Stimulated activated effector memory CD8-positive, alpha-beta T cell treated with anti-CD3 and anti-CD28 coated beads, Interleukin-12 subunit alpha, Interleukin-12 subunit beta, amount 100 ng/mL, for 72 hours (primary cell): ENCODE results near the gene CEP170.
A peak's percentile ranks its signal among the peaks of the same experiment; 100 is the strongest.

Experiments
- ATAC-seq: fragments of 150-1000 bp; cut with Tn5 transposase; 2 replicates; pipeline ENCODE4 v1.10.0; 2021
- DNase-seq, 2 donors: peaks; one replicate each; pipeline ENCODE4 v3.0.0; 2021 to 2022; ENCODE audit warnings: low spot score in 2 of 2
- H3K27ac Mint-ChIP-seq: one replicate; pipeline ENCODE4 v1.8.0; 2022; ENCODE audit warnings: mild to moderate bottlenecking, mixed read lengths
- H3K36me3 Mint-ChIP-seq: one replicate; pipeline ENCODE4 v1.8.0; 2022; ENCODE audit warnings: mild to moderate bottlenecking, mixed read lengths
- H3K4me1 Mint-ChIP-seq: one replicate; pipeline ENCODE4 v1.8.0; 2022; ENCODE audit warnings: mixed read lengths
- H3K4me3 Mint-ChIP-seq: one replicate; pipeline ENCODE4 v1.8.0; 2022; ENCODE audit warnings: mild to moderate bottlenecking, mixed read lengths
- H3K9me3 Mint-ChIP-seq: one replicate; pipeline ENCODE4 v1.8.0; 2022; ENCODE audit warnings: mixed read lengths

The CEP170 gene

GRCh38 chr1:243255791-243256512, 871 bp upstream of the CEP170 start, which contains the start of gene SDCCAG8:
TSS of gene SDCCAG8 (plus strand) at chr1:243256041. CDS start at chr1:243256174, 133 bp downstream.
- DNase-seq (peak; percentile 79 to 94), ATAC-seq (peak; percentile 88)
- peaks cover 21% of the 10 kb centered on the region for H3K4me1 Mint-ChIP-seq
- H3K27ac Mint-ChIP-seq = peak within 1 kb of the TSS; percentile 99
- no peaks in the 10 kb centered on the region for H3K9me3 Mint-ChIP-seq
- H3K36me3 Mint-ChIP-seq = peaks cover 22% of the 10 kb centered on the region
- H3K4me3 Mint-ChIP-seq = peak within 1 kb of the TSS; percentile 99

DNA sequence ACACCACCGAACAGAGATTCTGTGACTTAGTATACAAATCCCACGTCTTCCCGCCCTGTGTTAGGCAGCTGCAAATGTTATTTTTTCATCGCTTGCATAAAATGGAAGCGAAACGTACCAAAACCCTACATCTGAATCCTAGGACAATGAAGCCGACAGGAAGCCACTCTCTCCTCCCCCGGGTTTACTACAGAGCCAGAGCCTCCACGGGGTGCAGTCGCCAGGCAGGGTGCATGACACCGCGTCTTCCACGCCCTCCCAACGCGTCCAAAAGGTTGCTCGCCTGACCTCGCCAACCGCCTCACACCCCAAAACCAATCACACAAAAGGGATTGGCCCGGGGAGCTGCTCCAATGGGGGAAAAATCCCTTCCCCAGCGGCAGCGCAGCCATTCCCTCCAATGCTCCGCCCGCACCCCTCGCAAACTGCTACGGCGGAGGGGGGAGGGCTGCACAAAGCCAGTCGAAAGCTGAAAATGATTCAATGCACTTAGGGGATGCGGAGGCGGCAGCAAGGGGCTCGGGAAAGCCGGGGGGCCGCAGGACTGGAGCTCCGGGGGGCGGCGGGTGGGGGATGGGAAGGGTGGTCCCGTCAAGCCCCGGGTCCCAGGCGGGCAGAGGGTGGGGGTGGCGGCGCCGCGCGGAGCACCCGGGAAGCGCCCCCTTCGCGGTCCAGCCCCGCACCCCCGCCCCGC, 701 bp downstream of the CEP170 start:
- peaks cover 21% of the 10 kb centered on the region for H3K4me1 Mint-ChIP-seq
- peak overlapping the region; percentile 99 for H3K4me3 Mint-ChIP-seq
- H3K27ac Mint-ChIP-seq = peak overlapping the region; percentile 99
- peak in 1 of 2 donors; percentile 76 for DNase-seq
- no peaks in the 10 kb centered on the region for H3K9me3 Mint-ChIP-seq
- ATAC-seq = peak; percentile 23
- H3K36me3 Mint-ChIP-seq = peaks cover 22% of the 10 kb centered on the region

DNA sequence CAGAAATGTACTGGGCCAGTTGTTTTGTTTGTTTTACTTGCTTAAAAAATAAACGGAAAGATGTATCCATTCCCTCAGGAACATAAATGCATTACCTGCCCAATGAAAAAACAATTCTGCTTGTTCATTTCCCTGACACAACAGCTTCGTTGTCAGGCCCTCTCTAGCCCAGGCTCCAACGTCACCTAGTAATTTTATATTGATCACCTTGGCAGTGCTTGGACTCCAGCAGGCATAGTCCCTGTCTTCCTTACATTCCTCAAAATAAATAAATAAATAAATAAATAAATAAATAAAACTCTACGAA, 1.2 kb downstream of the CEP170 start:
- peaks cover 22% of the 10 kb centered on the region for H3K36me3 Mint-ChIP-seq
- DNase-seq (no peak), ATAC-seq (no peak)
- H3K27ac Mint-ChIP-seq = no peak overlapping the region
- H3K9me3 Mint-ChIP-seq = no peaks in the 10 kb centered on the region
- peak overlapping the region; percentile 99 for H3K4me3 Mint-ChIP-seq
- peaks cover 21% of the 10 kb centered on the region for H3K4me1 Mint-ChIP-seq

DNA sequence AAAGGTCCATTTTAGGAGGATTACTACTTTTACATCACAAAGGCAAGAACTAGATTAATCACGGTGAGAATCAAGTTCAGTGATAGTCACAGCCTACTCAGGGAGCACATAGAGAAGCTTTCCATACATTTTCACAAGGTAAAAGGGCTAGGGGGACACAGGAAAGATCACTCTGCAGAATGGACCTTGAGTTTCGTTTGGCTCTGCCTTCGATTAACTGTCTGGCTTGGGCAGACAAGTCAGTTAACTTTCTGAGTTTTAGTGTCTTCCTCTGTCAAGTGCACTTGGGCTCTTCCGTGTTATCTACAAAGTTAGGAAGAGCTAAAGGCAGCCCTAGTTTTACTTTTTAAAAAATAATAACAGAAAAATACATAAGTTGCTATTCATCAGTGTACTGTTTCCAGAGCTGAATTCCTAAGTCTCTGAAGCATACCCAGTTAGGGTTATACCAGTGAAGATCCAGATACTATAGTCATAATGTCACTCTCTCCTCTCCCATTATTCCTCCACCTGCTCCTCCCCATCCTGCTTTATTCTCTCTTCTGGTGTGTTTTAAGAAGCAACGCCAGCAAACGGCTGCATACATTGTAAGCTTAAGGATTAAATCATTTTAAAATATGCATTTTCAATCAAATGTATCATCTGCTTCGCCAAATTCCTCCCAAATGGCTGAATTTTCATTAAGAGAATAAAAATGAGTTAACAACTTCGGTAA, 1.7 kb downstream of the CEP170 start:
- Mint-ChIP-seq H3K4me3 (peak overlapping the region; percentile 99), H3K4me1 (peaks cover 26% of the 10 kb centered on the region), H3K27ac (no peak overlapping the region), H3K9me3 (no peaks in the 10 kb centered on the region), H3K36me3 (peaks cover 22% of the 10 kb centered on the region)
- ATAC-seq = no peak
- DNase-seq = no peak

- H3K4me1 Mint-ChIP-seq = peaks cover 30% of the 10 kb centered on the region
- DNase-seq = no peak
- peaks cover 22% of the 10 kb centered on the region for H3K36me3 Mint-ChIP-seq
- H3K9me3 Mint-ChIP-seq = no peaks in the 10 kb centered on the region
- H3K27ac Mint-ChIP-seq = no peak overlapping the region
- H3K4me3 Mint-ChIP-seq = no peak overlapping the region
- no peak for ATAC-seq
These were observed 3.5 kb downstream of the CEP170 start for GRCh38 chr1:243251539-243251938.

DNA sequence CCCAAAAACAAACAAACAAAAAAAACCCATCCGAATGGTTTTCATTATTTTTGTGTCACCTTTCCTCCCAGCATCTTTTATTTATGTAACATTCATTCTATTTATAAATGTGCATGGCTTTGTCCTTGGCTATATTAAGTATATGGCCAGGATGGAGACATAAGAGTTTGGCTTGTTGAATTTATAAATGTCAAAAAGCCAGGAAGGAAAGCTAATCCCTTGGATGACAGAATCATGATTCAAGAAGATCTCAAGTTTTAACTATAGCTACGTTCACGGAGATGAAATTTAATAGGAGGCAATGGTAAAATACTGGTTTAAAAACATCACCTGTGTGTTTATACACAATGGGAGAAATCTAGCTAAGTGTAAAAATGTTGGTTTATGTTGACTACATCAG, 5.0 kb downstream of the CEP170 start:
- H3K27ac Mint-ChIP-seq = no peak overlapping the region
- DNase-seq (no peak), ATAC-seq (no peak)
- peaks cover 11% of the 10 kb centered on the region for H3K36me3 Mint-ChIP-seq
- H3K9me3 Mint-ChIP-seq = no peaks in the 10 kb centered on the region
- no peak overlapping the region for H3K4me3 Mint-ChIP-seq
- peaks cover 23% of the 10 kb centered on the region for H3K4me1 Mint-ChIP-seq

GRCh38 chr1:243249214-243249613, 5.9 kb downstream of the CEP170 start:
- no peaks in the 10 kb centered on the region for H3K9me3 Mint-ChIP-seq
- H3K4me3 Mint-ChIP-seq = no peak overlapping the region
- DNase-seq (no peak), ATAC-seq (no peak)
- peaks cover 17% of the 10 kb centered on the region for H3K4me1 Mint-ChIP-seq
- H3K36me3 Mint-ChIP-seq = peaks cover 2% of the 10 kb centered on the region
- H3K27ac Mint-ChIP-seq = no peak overlapping the region

DNA sequence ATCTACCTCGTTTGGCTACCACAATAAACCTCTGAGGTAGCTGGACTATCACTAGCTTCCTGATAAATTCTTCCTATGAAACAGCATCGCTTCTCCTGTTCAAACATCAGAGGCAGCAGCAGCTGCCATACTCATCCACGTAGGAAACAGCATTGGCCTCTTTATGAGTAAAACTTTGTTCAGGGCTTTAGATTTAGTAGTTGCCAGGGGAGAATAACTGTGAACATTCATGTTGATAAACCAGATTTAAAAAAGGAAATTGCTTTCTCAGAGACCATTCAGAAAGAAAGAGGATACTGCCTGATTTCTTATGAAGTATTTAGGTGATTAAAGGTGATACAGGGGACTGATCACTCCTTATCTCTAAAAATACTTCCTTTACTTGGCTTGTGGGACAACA, 7.2 kb downstream of the CEP170 start:
- peaks cover 9% of the 10 kb centered on the region for H3K4me1 Mint-ChIP-seq
- no peak overlapping the region for H3K4me3 Mint-ChIP-seq
- H3K27ac Mint-ChIP-seq = no peak overlapping the region

GRCh38 chr1:243246916-243247315, 8.2 kb downstream of the CEP170 start:
- Mint-ChIP-seq H3K9me3 (no peaks in the 10 kb centered on the region), H3K27ac (no peak overlapping the region), H3K4me1 (peaks cover 9% of the 10 kb centered on the region), H3K36me3 (no peaks in the 10 kb centered on the region), H3K4me3 (no peak overlapping the region)
- no peak for DNase-seq
- no peak for ATAC-seq

More for the DNA sequence above, 7.2 kb downstream of the CEP170 start:
- ATAC-seq (no peak), DNase-seq (no peak)
- H3K36me3 Mint-ChIP-seq = no peaks in the 10 kb centered on the region
- no peaks in the 10 kb centered on the region for H3K9me3 Mint-ChIP-seq

- ATAC-seq (no peak), DNase-seq (no peak)
- no peak overlapping the region for H3K4me3 Mint-ChIP-seq
- H3K4me1 Mint-ChIP-seq = peaks cover 9% of the 10 kb centered on the region
- H3K27ac Mint-ChIP-seq = no peak overlapping the region
- H3K9me3 Mint-ChIP-seq = no peaks in the 10 kb centered on the region
- H3K36me3 Mint-ChIP-seq = no peaks in the 10 kb centered on the region
These were observed 10.6 kb downstream of the CEP170 start for GRCh38 chr1:243244432-243244841.

GRCh38 chr1:243236604-243237252, 18.4 kb downstream of the CEP170 start:
- no peak overlapping the region for H3K27ac Mint-ChIP-seq
- H3K9me3 Mint-ChIP-seq = peaks cover 5% of the 10 kb centered on the region
- DNase-seq (no peak), ATAC-seq (no peak)
- H3K4me3 Mint-ChIP-seq = no peak overlapping the region
- H3K4me1 Mint-ChIP-seq = no peaks in the 10 kb centered on the region
- no peaks in the 10 kb centered on the region for H3K36me3 Mint-ChIP-seq

DNA sequence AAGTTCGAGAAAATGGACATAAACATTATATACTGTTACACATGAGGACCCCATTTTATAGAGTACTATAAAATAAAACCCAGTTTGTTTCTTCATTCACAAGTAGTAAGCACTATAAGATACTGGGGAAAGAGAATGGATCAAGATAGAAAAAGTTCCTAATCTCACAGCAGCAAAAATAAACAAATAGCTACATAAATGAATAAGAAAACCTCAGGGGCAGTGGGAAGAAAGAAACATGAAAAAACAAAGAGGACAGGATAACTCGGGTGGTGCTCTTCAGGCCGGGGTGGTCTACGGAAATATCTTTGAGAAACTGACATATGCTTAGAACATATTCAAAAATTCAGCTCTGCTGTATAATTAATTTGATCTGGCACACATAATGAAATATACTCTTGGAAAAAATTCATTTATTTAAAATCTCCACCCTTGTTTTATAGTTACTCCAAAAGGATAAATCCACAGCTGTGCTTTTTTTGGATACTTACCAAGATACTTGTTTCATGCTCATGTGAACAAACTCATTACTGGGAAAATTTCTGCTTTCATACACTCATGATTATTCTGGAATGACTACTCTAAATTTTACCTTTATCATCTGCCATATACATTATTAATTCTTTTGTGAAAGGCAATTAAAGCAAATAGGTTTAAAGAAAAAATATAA, 20.0 kb downstream of the CEP170 start:
- H3K27ac Mint-ChIP-seq = no peak overlapping the region
- ATAC-seq (no peak), DNase-seq (no peak)
- no peaks in the 10 kb centered on the region for H3K36me3 Mint-ChIP-seq
- H3K9me3 Mint-ChIP-seq = peaks cover 18% of the 10 kb centered on the region
- H3K4me3 Mint-ChIP-seq = no peak overlapping the region
- no peaks in the 10 kb centered on the region for H3K4me1 Mint-ChIP-seq

DNA sequence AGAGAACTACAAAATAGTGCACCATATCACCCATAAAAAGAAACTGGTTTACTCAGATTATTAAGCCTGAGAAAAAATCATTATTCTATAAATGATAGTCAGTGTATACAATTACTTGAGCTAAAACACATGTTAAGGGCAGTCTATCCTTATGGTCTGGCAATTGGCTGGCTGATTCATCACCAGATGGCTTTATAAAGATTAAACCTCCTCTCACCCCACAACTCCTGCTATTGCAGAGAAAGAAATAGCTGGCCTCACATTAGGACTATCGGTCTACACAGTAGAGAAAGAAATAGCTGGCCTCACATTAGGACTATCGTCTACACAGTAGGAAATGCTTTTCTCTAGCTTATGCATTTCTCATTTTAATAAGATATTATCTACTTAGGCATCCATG, 21.2 kb downstream of the CEP170 start:
- no peaks in the 10 kb centered on the region for H3K4me1 Mint-ChIP-seq
- DNase-seq (no peak), ATAC-seq (no peak)
- peaks cover 19% of the 10 kb centered on the region for H3K9me3 Mint-ChIP-seq
- no peaks in the 10 kb centered on the region for H3K36me3 Mint-ChIP-seq
- H3K4me3 Mint-ChIP-seq = no peak overlapping the region
- H3K27ac Mint-ChIP-seq = no peak overlapping the region

DNA sequence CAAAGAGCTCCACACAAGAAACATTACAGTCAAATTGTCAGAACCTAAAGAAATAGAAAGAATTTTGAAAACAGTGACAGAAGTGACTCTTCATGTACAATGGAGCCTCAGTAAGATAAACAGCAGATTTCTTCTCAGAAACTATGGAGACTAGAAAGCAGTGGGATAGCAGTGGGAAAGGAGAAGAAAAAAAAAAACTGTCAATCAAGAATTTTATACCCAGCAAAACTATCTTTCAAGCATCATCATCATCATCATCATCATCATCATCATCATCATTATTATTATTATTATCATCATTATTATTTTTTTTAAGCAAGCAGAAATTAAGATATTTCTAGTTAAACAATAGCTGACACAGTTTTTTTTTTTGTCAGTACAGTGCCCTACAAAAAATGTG, 24.2 kb downstream of the CEP170 start:
- ATAC-seq (no peak), DNase-seq (no peak)
- H3K4me3 Mint-ChIP-seq = no peak overlapping the region
- H3K27ac Mint-ChIP-seq = no peak overlapping the region
- no peaks in the 10 kb centered on the region for H3K4me1 Mint-ChIP-seq
- H3K9me3 Mint-ChIP-seq = peaks cover 20% of the 10 kb centered on the region
- H3K36me3 Mint-ChIP-seq = no peaks in the 10 kb centered on the region

DNA sequence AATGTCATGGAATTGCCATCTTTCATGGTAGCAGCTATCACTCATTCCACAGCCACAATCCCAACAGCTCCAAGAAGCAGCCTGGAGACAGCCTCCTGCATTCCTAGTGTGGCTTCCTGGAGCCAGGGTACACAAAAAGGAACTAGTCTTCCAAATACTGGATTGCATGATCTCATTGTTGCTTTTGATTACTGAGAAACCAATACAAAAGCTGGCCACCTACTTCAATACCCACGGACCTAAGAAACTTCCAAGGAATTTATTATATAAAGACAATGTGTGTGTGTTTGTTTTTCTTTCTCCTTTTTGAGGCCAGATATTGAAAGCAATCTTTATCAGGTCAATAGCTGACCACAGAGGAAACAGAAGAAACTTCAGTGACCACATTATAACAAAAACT, 25.6 kb downstream of the CEP170 start:
- H3K27ac Mint-ChIP-seq = no peak overlapping the region
- ATAC-seq (no peak), DNase-seq (no peak)
- H3K9me3 Mint-ChIP-seq = peaks cover 20% of the 10 kb centered on the region
- H3K4me1 Mint-ChIP-seq = no peaks in the 10 kb centered on the region
- H3K36me3 Mint-ChIP-seq = peaks cover 6% of the 10 kb centered on the region
- no peak overlapping the region for H3K4me3 Mint-ChIP-seq
